ENCODE measurements around the gene CAVIN4.

Gene CAVIN4

DNA sequence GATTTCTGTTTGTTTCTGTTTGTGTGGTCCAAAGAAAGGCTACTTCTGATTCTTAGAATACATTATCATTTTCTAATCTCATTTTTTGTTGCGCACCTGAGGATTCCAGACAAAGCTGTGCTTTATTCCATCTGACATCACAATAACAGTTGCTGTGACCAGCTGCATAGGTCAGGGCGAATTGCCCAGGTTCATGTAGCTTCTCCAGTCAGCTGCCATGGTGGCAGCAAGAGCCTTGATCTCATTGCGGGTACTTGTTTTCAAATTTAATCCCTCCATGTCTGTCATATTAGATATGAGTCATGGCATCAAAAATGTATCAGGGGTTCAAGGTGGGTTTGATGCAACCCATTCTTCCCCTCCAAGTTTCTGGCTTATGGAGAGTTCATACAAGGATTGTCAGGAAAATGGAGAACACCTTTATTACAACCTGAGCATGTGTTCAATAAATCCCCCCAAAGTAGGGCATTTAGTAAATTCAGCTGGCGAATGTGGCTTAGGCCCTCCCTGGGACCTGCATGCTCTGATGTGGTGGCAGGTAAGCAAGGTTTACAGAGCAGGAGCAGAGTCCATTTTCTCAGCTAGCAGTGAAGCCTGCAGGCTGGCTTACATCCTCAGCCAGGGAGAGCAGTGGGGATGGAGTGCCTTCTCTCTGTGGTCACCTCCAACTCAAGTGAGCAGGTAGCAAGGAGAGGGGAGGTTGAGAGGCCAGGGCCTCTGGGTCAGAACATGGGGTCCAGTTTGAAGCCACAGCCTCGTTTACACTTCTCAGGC lies 13.9 kb downstream of the CAVIN4 start:
- no peaks in the 10 kb centered on the region for H3K79me2 ChIP-seq (ENCODE audit: control insufficient read depth, insufficient read depth, low read length, poor library complexity)
- no peak overlapping the region for H2BK120ac ChIP-seq (ENCODE audit: insufficient read depth, low read length, poor library complexity)
- H3K4ac ChIP-seq (ENCODE audit: low read depth, low read length): no peak overlapping the region
- no peaks in the 10 kb centered on the region for H3K79me1 ChIP-seq (ENCODE audit: low read length)
- no peak overlapping the region for H3K9ac ChIP-seq (ENCODE audit: low read length)
- H3K23ac ChIP-seq (ENCODE audit: low read length): no peak overlapping the region
- no peak overlapping the region for H4K12ac ChIP-seq (ENCODE audit: low read depth, low read length)
- no peak overlapping the region for H4K8ac ChIP-seq (ENCODE audit: low read depth, low read length)
- H2BK5ac ChIP-seq (ENCODE audit: low read depth, low read length, poor library complexity): no peak overlapping the region
- peaks cover 0 to 2% of the 10 kb centered on the region in 2 experiments for H3K36me3 ChIP-seq (ENCODE audit: control insufficient read depth in 1 of 2, insufficient read depth in 2 of 2, low read length in 2 of 2)
- H3K4me3 ChIP-seq (ENCODE audit: low read depth, low read length): no peak overlapping the region
- no peak overlapping the region for H3K14ac ChIP-seq (ENCODE audit: low read length)
- H4K91ac ChIP-seq (ENCODE audit: low read depth, low read length): no peak overlapping the region
- WGBS (ENCODE audit: extremely low coverage, insufficient coverage, insufficient read length): no CpG with 5 or more reads among the region's 5 CpGs
- no peak overlapping the region for H3K27ac ChIP-seq (ENCODE audit: low read depth, low read length)
- H3K4me1 ChIP-seq (ENCODE audit: control insufficient read depth in 1 of 2, insufficient read depth in 2 of 2, low read length in 2 of 2): no peaks in the 10 kb centered on the region
- no peak overlapping the region for H3K18ac ChIP-seq (ENCODE audit: low read length)
- no peak overlapping the region for H3K4me2 ChIP-seq (ENCODE audit: low read length)
- H2BK12ac ChIP-seq (ENCODE audit: low read length): no peak overlapping the region
- no peak overlapping the region for H2AK5ac ChIP-seq (ENCODE audit: low read length)
- H3K27me3 ChIP-seq (ENCODE audit: insufficient read depth, low read length): no peaks in the 10 kb centered on the region
- no peaks in the 10 kb centered on the region for H3K9me3 ChIP-seq (ENCODE audit: insufficient read depth, low read depth, low read length)
- H2AFZ ChIP-seq (ENCODE audit: insufficient read depth, low read length, poor library complexity): no peak overlapping the region
- no peak for DNase-seq

- H3K27ac ChIP-seq (ENCODE audit: low read depth, low read length): no peak overlapping the region
- no peaks in the 10 kb centered on the region for H3K27me3 ChIP-seq (ENCODE audit: insufficient read depth, low read length)
- no peak overlapping the region for H3K4ac ChIP-seq (ENCODE audit: low read depth, low read length)
- no peaks in the 10 kb centered on the region for H3K79me2 ChIP-seq (ENCODE audit: control insufficient read depth, insufficient read depth, low read length, poor library complexity)
- no peaks in the 10 kb centered on the region for H3K9me3 ChIP-seq (ENCODE audit: insufficient read depth, low read depth, low read length)
- no peak overlapping the region for H3K9ac ChIP-seq (ENCODE audit: low read length)
- no peak overlapping the region for H2AK5ac ChIP-seq (ENCODE audit: low read length)
- H2BK5ac ChIP-seq (ENCODE audit: low read depth, low read length, poor library complexity): no peak overlapping the region
- no peak overlapping the region for H4K91ac ChIP-seq (ENCODE audit: low read depth, low read length)
- DNase-seq: peak; percentile 39 to 94
- no peak overlapping the region for H2BK12ac ChIP-seq (ENCODE audit: low read length)
- no peak overlapping the region for H2BK120ac ChIP-seq (ENCODE audit: insufficient read depth, low read length, poor library complexity)
- H3K23ac ChIP-seq (ENCODE audit: low read length): no peak overlapping the region
- H3K79me1 ChIP-seq (ENCODE audit: low read length): no peaks in the 10 kb centered on the region
- peaks cover 0 to 6% of the 10 kb centered on the region in 2 experiments for H3K4me1 ChIP-seq (ENCODE audit: control insufficient read depth in 1 of 2, insufficient read depth in 2 of 2, low read length in 2 of 2)
- no CpG with 5 or more reads among the region's 3 CpGs for WGBS (ENCODE audit: extremely low coverage, insufficient coverage, insufficient read length)
- H3K4me3 ChIP-seq (ENCODE audit: low read depth, low read length): no peak overlapping the region
- no peak overlapping the region for H3K4me2 ChIP-seq (ENCODE audit: low read length)
- no peak overlapping the region for H4K8ac ChIP-seq (ENCODE audit: low read depth, low read length)
- H3K14ac ChIP-seq (ENCODE audit: low read length): no peak overlapping the region
- no peak overlapping the region for H3K18ac ChIP-seq (ENCODE audit: low read length)
- H4K12ac ChIP-seq (ENCODE audit: low read depth, low read length): no peak overlapping the region
- no peaks in the 10 kb centered on the region for H3K36me3 ChIP-seq (ENCODE audit: control insufficient read depth in 1 of 2, insufficient read depth in 2 of 2, low read length in 2 of 2)
- H2AFZ ChIP-seq (ENCODE audit: insufficient read depth, low read length, poor library complexity): no peak overlapping the region
Observed at GRCh38 chr9:100595391-100596199, 17.7 kb downstream of the CAVIN4 start.

DNA sequence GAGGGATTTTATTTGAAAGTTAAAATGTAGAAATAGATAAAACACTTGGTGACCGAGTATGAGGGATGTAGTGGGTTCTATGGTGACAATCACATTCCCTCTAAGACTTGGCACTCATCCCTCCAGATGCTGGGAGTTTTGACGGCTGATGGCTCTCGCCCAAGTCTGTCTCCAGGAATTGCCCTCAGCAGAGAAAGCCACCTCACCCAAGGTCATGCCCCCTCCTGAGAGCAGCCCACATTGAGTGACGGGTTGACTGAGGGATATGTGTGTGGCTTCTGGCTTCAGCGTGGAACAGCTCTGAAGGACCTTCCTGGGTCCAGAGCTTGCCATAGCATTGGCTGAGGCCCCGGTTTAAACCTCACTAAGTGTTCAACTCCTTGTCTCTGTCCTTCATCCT lies 19.4 kb downstream of the CAVIN4 start:
- H3K9ac ChIP-seq (ENCODE audit: low read length): peak overlapping the region; percentile 11
- no peaks in the 10 kb centered on the region for H3K27me3 ChIP-seq (ENCODE audit: insufficient read depth, low read length)
- no peaks in the 10 kb centered on the region for H3K79me1 ChIP-seq (ENCODE audit: low read length)
- H3K18ac ChIP-seq (ENCODE audit: low read length): no peak overlapping the region
- no peak overlapping the region for H4K8ac ChIP-seq (ENCODE audit: low read depth, low read length)
- H3K14ac ChIP-seq (ENCODE audit: low read length): no peak overlapping the region
- H2AK5ac ChIP-seq (ENCODE audit: low read length): no peak overlapping the region
- DNase-seq: no peak
- H3K79me2 ChIP-seq (ENCODE audit: control insufficient read depth, insufficient read depth, low read length, poor library complexity): no peaks in the 10 kb centered on the region
- no peak overlapping the region for H3K27ac ChIP-seq (ENCODE audit: low read depth, low read length)
- H3K9me3 ChIP-seq (ENCODE audit: insufficient read depth, low read depth, low read length): no peaks in the 10 kb centered on the region
- no peak overlapping the region for H3K4me2 ChIP-seq (ENCODE audit: low read length)
- no peak overlapping the region for H3K4ac ChIP-seq (ENCODE audit: low read depth, low read length)
- no peak overlapping the region for H3K4me3 ChIP-seq (ENCODE audit: low read depth, low read length)
- no peak overlapping the region for H2BK5ac ChIP-seq (ENCODE audit: low read depth, low read length, poor library complexity)
- H3K23ac ChIP-seq (ENCODE audit: low read length): no peak overlapping the region
- peaks cover 0 to 6% of the 10 kb centered on the region in 2 experiments for H3K4me1 ChIP-seq (ENCODE audit: control insufficient read depth in 1 of 2, insufficient read depth in 2 of 2, low read length in 2 of 2)
- no peak overlapping the region for H2AFZ ChIP-seq (ENCODE audit: insufficient read depth, low read length, poor library complexity)
- 100% methylated on average over 1 of the region's 6 CpGs for WGBS (ENCODE audit: extremely low coverage, insufficient coverage, insufficient read length)
- no peak overlapping the region for H2BK12ac ChIP-seq (ENCODE audit: low read length)
- no peak overlapping the region for H2BK120ac ChIP-seq (ENCODE audit: insufficient read depth, low read length, poor library complexity)
- no peak overlapping the region for H4K91ac ChIP-seq (ENCODE audit: low read depth, low read length)
- no peaks in the 10 kb centered on the region for H3K36me3 ChIP-seq (ENCODE audit: control insufficient read depth in 1 of 2, insufficient read depth in 2 of 2, low read length in 2 of 2)
- no peak overlapping the region for H4K12ac ChIP-seq (ENCODE audit: low read depth, low read length)

DNA sequence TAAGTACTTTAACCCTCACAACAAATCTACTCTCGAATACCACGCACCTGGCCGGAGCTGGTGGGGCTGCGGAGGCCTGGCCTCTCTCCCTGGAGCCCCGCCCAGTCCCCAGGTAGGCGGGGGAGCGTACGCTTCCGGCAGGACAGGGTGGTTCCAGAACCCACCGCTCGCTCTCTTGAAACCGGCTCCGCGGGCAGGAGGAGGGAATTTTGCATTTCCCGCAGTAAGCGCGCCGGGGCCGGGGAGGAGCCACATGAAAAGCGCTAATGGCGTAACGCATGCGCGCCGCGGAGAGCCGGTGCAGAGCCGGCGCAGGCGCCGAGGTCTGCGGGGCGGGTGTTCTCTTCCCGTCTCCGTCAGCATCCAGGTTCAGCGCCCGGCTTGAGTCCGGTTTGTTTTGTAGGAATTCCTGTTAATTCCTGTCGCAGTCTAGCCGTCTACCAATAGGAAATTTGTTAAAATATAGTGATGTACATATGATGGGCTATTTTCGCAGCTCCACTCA lies 20.8 kb downstream of the CAVIN4 start:
- no CpG with 5 or more reads among the region's 41 CpGs for WGBS (ENCODE audit: extremely low coverage, insufficient coverage, insufficient read length)
- Histone ChIP-seq H3K4me1 (ENCODE audit: control insufficient read depth in 1 of 2, insufficient read depth in 2 of 2, low read length in 2 of 2) (peaks cover 0 to 6% of the 10 kb centered on the region in 2 experiments), H3K36me3 (ENCODE audit: control insufficient read depth in 1 of 2, insufficient read depth in 2 of 2, low read length in 2 of 2) (no peaks in the 10 kb centered on the region), H3K27me3 (ENCODE audit: insufficient read depth, low read length) (no peaks in the 10 kb centered on the region), H3K79me1 (ENCODE audit: low read length) (no peaks in the 10 kb centered on the region), H3K4me3 (ENCODE audit: low read depth, low read length) (no peak overlapping the region), H3K79me2 (ENCODE audit: control insufficient read depth, insufficient read depth, low read length, poor library complexity) (no peaks in the 10 kb centered on the region), H2BK120ac (ENCODE audit: insufficient read depth, low read length, poor library complexity) (no peak overlapping the region), H3K18ac (ENCODE audit: low read length) (no peak overlapping the region), H2BK12ac (ENCODE audit: low read length) (no peak overlapping the region), H3K14ac (ENCODE audit: low read length) (no peak overlapping the region), H3K9me3 (ENCODE audit: insufficient read depth, low read depth, low read length) (no peaks in the 10 kb centered on the region), H3K27ac (ENCODE audit: low read depth, low read length) (no peak overlapping the region), H3K4me2 (ENCODE audit: low read length) (peak overlapping the region; percentile 63), H4K91ac (ENCODE audit: low read depth, low read length) (no peak overlapping the region), H3K9ac (ENCODE audit: low read length) (no peak overlapping the region), H2BK5ac (ENCODE audit: low read depth, low read length, poor library complexity) (no peak overlapping the region), H2AFZ (ENCODE audit: insufficient read depth, low read length, poor library complexity) (peak overlapping the region; percentile 32), H4K8ac (ENCODE audit: low read depth, low read length) (peak overlapping the region; percentile 46), H2AK5ac (ENCODE audit: low read length) (no peak overlapping the region), H3K4ac (ENCODE audit: low read depth, low read length) (no peak overlapping the region), H3K23ac (ENCODE audit: low read length) (no peak overlapping the region), H4K12ac (ENCODE audit: low read depth, low read length) (peak overlapping the region; percentile 21)
- peak; percentile 86 to 91 for DNase-seq

Data from trophoblast cell (in vitro differentiated cells and primary cell).